ENCODE results near the gene ETV1. TPM values are rescaled to one million over a fixed set of nuclear protein-coding genes. Genes with fewer than 3 reads are reported as not detected.

Gene ETV1
- total RNA-seq: 1 to 10 TPM; 1.6 to 5.1 (median 2.0) TPM

DNA sequence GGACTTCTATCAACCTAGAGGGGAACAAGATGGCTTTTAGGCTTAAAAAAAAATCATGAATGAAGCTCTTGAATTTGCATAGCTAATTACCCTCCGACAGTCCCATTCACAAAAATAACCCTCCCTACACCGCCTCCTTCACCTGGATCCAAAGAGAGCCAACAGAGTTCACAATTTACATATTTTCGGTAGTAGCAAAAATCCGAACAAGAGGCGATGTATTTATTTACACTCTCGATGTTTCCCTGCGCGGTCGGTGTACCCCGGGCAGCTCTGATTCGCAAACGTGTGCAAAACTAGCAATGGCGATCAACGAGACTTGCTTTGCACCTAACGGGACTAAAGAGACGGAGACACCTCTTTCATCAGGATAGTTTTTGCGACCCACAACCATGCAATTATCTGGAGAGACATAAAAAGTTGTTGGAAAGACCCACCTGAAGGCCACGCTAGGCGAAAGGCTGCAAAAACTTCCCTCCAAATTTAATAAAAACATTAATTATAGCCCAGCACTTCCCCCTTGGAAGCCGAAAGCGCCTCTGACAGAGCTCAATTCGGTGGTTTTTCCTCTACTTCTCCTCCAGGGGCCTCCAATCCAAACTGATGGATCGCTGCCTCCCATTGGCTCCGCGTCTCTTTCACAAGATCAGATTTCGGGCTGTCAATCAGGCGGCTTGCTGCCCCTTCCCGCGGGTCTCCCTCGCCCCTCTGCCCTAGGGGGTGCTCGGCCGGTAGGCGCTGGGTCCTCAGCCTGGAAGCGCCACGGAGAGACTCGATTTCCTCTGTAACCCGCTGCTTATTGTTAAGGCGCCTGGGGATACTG, at the start of gene ETV1:
TSS of gene ETV1 (minus strand) at position 541 of the 823 bp plus-strand sequence. CDS start 614 bp downstream, outside the sequence.
- Histone ChIP-seq H3K4me1 (peaks cover 0 to 9% (median 0%) of the 10 kb centered on the region in 4 donors), H3K36me3 (no peaks in the 10 kb centered on the region), H3K4me3 (peak within 1 kb of the TSS; percentile 34 to 78 (median 48)), H3K27me3 (no peaks in the 10 kb centered on the region), H3K27ac (peak within 1 kb of the TSS; percentile 55 to 73 (median 64)), H3K9me3 (no peaks in the 10 kb centered on the region)
- TF ChIP-seq, protein P1, sequence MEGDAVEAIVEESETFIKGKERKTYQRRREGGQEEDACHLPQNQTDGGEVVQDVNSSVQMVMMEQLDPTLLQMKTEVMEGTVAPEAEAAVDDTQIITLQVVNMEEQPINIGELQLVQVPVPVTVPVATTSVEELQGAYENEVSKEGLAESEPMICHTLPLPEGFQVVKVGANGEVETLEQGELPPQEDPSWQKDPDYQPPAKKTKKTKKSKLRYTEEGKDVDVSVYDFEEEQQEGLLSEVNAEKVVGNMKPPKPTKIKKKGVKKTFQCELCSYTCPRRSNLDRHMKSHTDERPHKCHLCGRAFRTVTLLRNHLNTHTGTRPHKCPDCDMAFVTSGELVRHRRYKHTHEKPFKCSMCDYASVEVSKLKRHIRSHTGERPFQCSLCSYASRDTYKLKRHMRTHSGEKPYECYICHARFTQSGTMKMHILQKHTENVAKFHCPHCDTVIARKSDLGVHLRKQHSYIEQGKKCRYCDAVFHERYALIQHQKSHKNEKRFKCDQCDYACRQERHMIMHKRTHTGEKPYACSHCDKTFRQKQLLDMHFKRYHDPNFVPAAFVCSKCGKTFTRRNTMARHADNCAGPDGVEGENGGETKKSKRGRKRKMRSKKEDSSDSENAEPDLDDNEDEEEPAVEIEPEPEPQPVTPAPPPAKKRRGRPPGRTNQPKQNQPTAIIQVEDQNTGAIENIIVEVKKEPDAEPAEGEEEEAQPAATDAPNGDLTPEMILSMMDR (IDR thresholded peaks at IDR 0.05): no peak
- TF ChIP-seq POLR2A (IDR thresholded peaks at IDR 0.05): no peak
- DNase-seq: peak in 2 of 3 donors; percentile 52 to 55

DNA sequence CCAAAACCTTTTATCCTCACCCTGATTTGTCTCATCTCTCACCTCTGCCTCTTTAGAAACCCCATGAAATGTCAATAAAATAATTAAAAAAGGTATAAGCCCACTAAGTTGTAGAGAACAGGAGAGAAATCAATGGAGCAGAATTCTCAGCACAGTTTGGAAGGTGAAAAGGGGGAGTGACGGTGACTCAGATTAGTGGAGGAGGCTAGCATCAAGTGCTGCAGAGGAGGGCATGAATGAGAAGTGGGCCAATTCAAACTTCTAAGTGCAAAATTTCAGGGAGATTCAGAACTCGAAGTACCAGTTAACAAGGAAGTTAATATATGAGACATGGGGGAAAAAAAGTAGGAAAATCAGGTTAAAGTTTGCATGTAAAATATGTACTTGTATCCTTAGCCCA, 34.9 kb upstream of the ETV1 start:
- Histone ChIP-seq H3K27me3 (no peaks in the 10 kb centered on the region), H3K4me1 (no peaks in the 10 kb centered on the region), H3K9me3 (no peaks in the 10 kb centered on the region), H3K36me3 (no peaks in the 10 kb centered on the region), H3K4me3 (no peak overlapping the region), H3K27ac (no peak overlapping the region)
- no peak for DNase-seq
- TF ChIP-seq, protein P1 (IDR thresholded peaks at IDR 0.05): no peak
- TF ChIP-seq POLR2A (IDR thresholded peaks at IDR 0.05): no peak

DNA sequence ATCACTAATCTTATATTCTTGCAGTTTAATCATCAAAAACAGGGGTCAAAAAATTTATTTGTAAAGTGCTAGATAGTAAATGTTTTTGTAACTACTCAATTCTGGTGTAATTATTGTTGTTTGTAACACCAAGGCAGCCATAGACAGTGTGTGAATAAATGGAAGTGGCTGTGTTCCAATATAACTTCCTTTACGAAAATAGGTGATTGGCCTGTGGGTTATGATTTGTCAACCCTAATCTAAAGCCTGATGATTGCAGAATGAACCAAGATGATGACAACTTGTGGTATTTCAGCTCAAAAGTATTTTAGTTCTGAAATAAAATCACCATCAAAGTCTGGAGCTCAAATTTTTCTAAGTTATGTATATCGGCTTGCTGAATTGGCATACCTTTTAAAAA, 34.4 kb upstream of the ETV1 start:
- Histone ChIP-seq H3K36me3 (no peaks in the 10 kb centered on the region), H3K4me1 (no peaks in the 10 kb centered on the region), H3K9me3 (no peaks in the 10 kb centered on the region), H3K27ac (no peak overlapping the region), H3K27me3 (no peaks in the 10 kb centered on the region), H3K4me3 (no peak overlapping the region)
- no peak for DNase-seq
- TF ChIP-seq, protein P1 (IDR thresholded peaks at IDR 0.05): no peak
- TF ChIP-seq POLR2A (IDR thresholded peaks at IDR 0.05): no peak

DNA sequence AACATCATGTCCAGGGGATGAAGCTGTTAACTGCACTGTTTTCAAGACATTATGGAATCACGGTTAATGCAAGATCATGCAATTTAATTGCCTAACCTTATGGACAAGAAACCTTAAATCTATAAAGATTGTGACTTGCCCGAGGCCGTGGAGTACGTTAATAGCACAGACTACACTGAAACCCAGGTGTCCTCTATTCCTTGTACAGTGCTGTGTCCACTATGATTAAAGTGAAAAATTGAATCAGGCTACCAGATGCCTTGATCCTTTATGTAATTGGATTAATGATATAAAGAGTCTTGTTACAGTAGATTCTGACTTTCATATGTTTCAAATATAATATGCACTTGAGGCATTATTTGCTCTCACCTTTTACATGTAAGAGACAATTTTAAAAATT, 33.9 kb upstream of the ETV1 start:
- H3K27me3 ChIP-seq: no peaks in the 10 kb centered on the region

DNA sequence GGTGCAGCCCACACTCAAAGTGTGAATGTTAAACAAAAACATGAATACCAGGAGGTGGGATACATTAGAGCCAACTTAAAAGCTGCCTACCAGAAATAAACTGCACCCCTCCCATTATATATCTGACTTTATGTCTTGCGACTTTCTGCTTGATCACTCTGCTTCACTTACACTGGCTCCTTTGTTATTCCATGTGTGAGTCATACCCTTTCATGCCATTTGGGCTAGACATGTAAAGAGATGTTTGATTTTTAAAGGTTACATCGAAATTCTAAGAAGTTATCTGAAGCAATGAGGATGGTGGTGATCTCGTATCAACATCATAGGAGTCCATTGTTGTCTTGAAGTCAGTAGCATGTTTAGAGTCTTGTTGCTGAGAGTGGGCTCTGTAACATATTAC, 31.6 kb upstream of the ETV1 start:
- H3K36me3 ChIP-seq: no peaks in the 10 kb centered on the region
- TF ChIP-seq, protein P1 (IDR thresholded peaks at IDR 0.05): no peak
- no peak for TF ChIP-seq POLR2A (IDR thresholded peaks at IDR 0.05)
- no peaks in the 10 kb centered on the region for H3K27me3 ChIP-seq
- H3K4me1 ChIP-seq: no peaks in the 10 kb centered on the region
- no peaks in the 10 kb centered on the region for H3K9me3 ChIP-seq
- no peak overlapping the region for H3K27ac ChIP-seq
- DNase-seq: no peak
- no peak overlapping the region for H3K4me3 ChIP-seq

More for the DNA sequence above, 33.9 kb upstream of the ETV1 start:
- Histone ChIP-seq H3K36me3 (no peaks in the 10 kb centered on the region), H3K4me3 (no peak overlapping the region), H3K27ac (no peak overlapping the region), H3K4me1 (no peaks in the 10 kb centered on the region), H3K9me3 (no peaks in the 10 kb centered on the region)
- no peak for DNase-seq
- TF ChIP-seq POLR2A (IDR thresholded peaks at IDR 0.05): no peak
- TF ChIP-seq, protein P1 (IDR thresholded peaks at IDR 0.05): no peak
